ENCODE measurements around the gene SZT2.

The SZT2 gene

GRCh38 chr1:43438576-43438952 lies 48.9 kb downstream of the SZT2 start:
- Histone ChIP-seq H3K79me2 (ENCODE audit: low read length) (no peaks in the 10 kb centered on the region), H3K27ac (ENCODE audit: low read length) (no peak overlapping the region), H3K9ac (ENCODE audit: low read length) (no peak overlapping the region), H3K27me3 (ENCODE audit: low read depth, low read length) (no peaks in the 10 kb centered on the region), H4K20me1 (ENCODE audit: insufficient read depth, low read length) (no peaks in the 10 kb centered on the region), H3K4me3 (ENCODE audit: low read length) (no peak overlapping the region), H2AFZ (ENCODE audit: low read depth, low read length) (no peak overlapping the region), H3K4me1 (ENCODE audit: low read length) (no peaks in the 10 kb centered on the region), H3K36me3 (replicated peaks; ENCODE audit: low read depth, low read length) (no peaks in the 10 kb centered on the region), H3K4me2 (ENCODE audit: low read length) (no peak overlapping the region), H3K9me3 (ENCODE audit: insufficient read depth, low read length) (no peaks in the 10 kb centered on the region)
- TF ChIP-seq EZH2phosphoT487 (IDR thresholded peaks at IDR 0.05; ENCODE audit: low read depth) (no peak), CTCF (IDR thresholded peaks at IDR 0.05; ENCODE audit: low read depth, low read length) (no peak)

DNA sequence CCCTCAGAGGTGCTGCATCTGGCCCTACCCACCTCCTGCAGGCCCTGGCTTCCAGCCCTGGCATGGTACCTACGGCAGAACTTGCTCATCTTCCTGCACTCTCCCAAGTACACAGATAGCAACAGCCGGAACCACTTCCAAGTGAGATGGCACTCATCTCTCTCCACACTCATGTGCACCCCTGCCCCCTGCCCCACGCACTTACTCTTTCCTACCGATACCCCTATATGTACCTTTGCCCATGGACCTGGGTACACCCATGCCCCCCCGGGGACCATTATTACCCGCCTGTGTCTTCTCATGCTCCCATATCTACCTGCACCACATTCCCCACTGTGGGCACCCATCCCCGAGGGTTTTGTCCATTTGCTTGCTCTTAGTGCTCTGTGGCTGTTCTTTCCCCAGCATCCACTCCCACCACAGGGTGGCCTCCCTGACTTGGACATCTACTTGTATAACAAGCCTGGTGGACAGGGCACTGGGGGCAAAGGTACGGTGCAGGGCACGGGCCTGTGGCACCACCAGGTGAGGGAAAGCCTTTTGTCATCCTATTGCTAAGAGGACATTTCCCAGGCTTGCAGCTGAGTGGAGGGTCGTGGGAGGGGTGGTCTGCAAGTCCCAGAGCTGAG lies 49.4 kb downstream of the SZT2 start:
- H3K4me1 ChIP-seq (ENCODE audit: low read length), result no peaks in the 10 kb centered on the region
- TF ChIP-seq CTCF (IDR thresholded peaks at IDR 0.05; ENCODE audit: low read depth, low read length) (no peak), EZH2phosphoT487 (IDR thresholded peaks at IDR 0.05; ENCODE audit: low read depth) (no peak)
- H3K27ac ChIP-seq (ENCODE audit: low read length), result no peak overlapping the region
- no peaks in the 10 kb centered on the region for H3K27me3 ChIP-seq (ENCODE audit: low read depth, low read length)
- H3K4me3 ChIP-seq (ENCODE audit: low read length), result no peak overlapping the region
- H2AFZ ChIP-seq (ENCODE audit: low read depth, low read length), result no peak overlapping the region
- H3K9me3 ChIP-seq (ENCODE audit: insufficient read depth, low read length), result no peaks in the 10 kb centered on the region
- no peak overlapping the region for H3K4me2 ChIP-seq (ENCODE audit: low read length)
- H4K20me1 ChIP-seq (ENCODE audit: insufficient read depth, low read length), result no peaks in the 10 kb centered on the region
- H3K79me2 ChIP-seq (ENCODE audit: low read length), result no peaks in the 10 kb centered on the region
- H3K36me3 ChIP-seq (replicated peaks; ENCODE audit: low read depth, low read length), result no peaks in the 10 kb centered on the region
- no peak overlapping the region for H3K9ac ChIP-seq (ENCODE audit: low read length)

DNA sequence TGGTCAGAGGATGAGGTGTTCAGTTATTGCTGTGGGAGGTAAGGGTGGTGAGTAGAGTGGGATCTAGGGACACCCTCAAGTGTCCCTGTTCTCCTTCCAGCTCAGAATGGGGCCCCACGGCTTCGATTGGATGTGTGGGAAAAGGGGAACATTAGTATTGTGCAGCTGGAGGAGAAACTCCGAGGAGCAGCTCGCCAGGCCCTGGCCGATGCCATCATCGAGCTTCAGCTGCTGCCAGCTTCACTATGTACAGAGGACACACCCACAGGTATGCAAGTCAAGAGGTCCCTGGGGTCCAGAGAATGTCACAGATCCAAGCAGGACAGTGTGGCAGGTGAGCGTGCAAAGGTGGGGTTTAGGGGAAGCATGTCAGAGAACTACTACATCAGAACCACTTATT lies 50.1 kb downstream of the SZT2 start:
- Histone ChIP-seq H2AFZ (ENCODE audit: low read depth, low read length) (no peak overlapping the region), H3K79me2 (ENCODE audit: low read length) (no peaks in the 10 kb centered on the region), H3K36me3 (replicated peaks; ENCODE audit: low read depth, low read length) (no peaks in the 10 kb centered on the region)

GRCh38 chr1:43440358-43440757 lies 50.7 kb downstream of the SZT2 start:
- H3K36me3 ChIP-seq (replicated peaks; ENCODE audit: low read depth, low read length), result no peaks in the 10 kb centered on the region

More for the DNA sequence above, 50.1 kb downstream of the SZT2 start:
- Histone ChIP-seq H3K4me1 (ENCODE audit: low read length) (no peaks in the 10 kb centered on the region), H4K20me1 (ENCODE audit: insufficient read depth, low read length) (no peaks in the 10 kb centered on the region), H3K9me3 (ENCODE audit: insufficient read depth, low read length) (no peaks in the 10 kb centered on the region), H3K4me2 (ENCODE audit: low read length) (no peak overlapping the region), H3K9ac (ENCODE audit: low read length) (no peak overlapping the region), H3K27me3 (ENCODE audit: low read depth, low read length) (no peaks in the 10 kb centered on the region), H3K4me3 (ENCODE audit: low read length) (no peak overlapping the region), H3K27ac (ENCODE audit: low read length) (no peak overlapping the region)
- TF ChIP-seq CTCF (IDR thresholded peaks at IDR 0.05; ENCODE audit: low read depth, low read length), result no peak
- TF ChIP-seq EZH2phosphoT487 (IDR thresholded peaks at IDR 0.05; ENCODE audit: low read depth), result no peak

More at GRCh38 chr1:43440358-43440757, 50.7 kb downstream of the SZT2 start:
- H3K4me1 ChIP-seq (ENCODE audit: low read length), result no peaks in the 10 kb centered on the region
- no peaks in the 10 kb centered on the region for H3K9me3 ChIP-seq (ENCODE audit: insufficient read depth, low read length)
- no peak overlapping the region for H2AFZ ChIP-seq (ENCODE audit: low read depth, low read length)
- no peaks in the 10 kb centered on the region for H3K79me2 ChIP-seq (ENCODE audit: low read length)
- H3K4me3 ChIP-seq (ENCODE audit: low read length), result no peak overlapping the region
- TF ChIP-seq EZH2phosphoT487 (IDR thresholded peaks at IDR 0.05; ENCODE audit: low read depth) (no peak), CTCF (IDR thresholded peaks at IDR 0.05; ENCODE audit: low read depth, low read length) (no peak)
- H4K20me1 ChIP-seq (ENCODE audit: insufficient read depth, low read length), result no peaks in the 10 kb centered on the region
- no peaks in the 10 kb centered on the region for H3K27me3 ChIP-seq (ENCODE audit: low read depth, low read length)
- no peak overlapping the region for H3K9ac ChIP-seq (ENCODE audit: low read length)
- no peak overlapping the region for H3K4me2 ChIP-seq (ENCODE audit: low read length)
- no peak overlapping the region for H3K27ac ChIP-seq (ENCODE audit: low read length)

Data from OCI-LY3 (cell line).